HG03378 (cell line): ENCODE data around the gene ST8SIA1.

ENCODE experiments used
- ATAC-seq: cut with Tn5 transposase; IDR thresholded peaks from one replicate; pipeline ENCODE4 v1.9.1; 2021; ENCODE audit warnings: mild to moderate bottlenecking, moderate library complexity; ENCODE audit not compliant: unreplicated experiment

ST8SIA1 gene

DNA sequence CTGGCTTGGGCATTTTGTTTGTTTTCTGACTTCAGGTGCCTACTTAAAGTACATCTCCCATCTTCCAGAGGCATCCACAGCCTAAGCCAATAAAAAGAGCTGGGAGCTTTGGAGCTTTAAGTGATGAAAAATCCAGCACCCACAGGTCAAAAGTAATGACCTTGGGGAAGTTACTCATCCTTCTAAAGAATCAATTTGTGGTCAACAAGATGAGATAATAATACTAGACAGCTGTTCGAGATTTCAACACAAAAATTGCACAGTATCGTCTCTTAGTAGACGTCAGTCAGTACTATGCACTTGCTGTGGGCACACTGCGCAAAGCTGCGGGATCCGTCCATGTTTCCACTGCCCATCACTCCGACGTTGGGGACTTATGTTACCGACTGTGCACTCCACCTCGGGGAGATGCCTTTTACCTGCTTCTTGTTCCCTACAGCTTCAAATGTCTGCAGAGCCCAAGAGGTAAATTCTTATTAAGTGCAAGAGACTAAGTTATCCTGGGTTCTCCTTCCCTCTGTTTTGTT lies 1.3 kb downstream of the ST8SIA1 start:
- no peak for ATAC-seq

GRCh38 chr12:22332202-22332601 lies 2.3 kb downstream of the ST8SIA1 start:
- no peak for ATAC-seq

- no peak for ATAC-seq
Observed at GRCh38 chr12:22329621-22330020, 4.9 kb downstream of the ST8SIA1 start.

DNA sequence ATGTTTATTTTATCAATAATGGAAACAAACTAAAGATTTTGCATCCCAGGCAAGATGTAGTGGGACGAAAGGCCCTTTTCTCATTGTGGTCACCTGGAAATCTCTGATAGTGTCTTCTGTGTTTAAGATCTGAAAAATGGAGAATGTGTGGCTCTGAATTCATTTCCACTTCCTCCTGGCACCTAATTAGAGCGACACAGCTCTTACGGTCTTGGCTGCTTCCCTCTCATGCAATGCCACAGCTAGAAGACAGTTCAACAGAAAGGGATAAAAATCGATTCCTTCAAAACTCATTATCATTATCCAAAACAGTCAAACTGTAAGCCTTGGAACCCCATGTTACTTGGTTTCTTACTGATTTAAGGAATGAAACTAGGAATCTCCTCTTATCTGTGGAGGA lies 9.3 kb downstream of the ST8SIA1 start:
- ATAC-seq: no peak

GRCh38 chr12:22322091-22322490 lies 12.4 kb downstream of the ST8SIA1 start:
- ATAC-seq: no peak

- ATAC-seq: no peak
Observed at GRCh38 chr12:22321638-22322037, 12.9 kb downstream of the ST8SIA1 start.

- no peak for ATAC-seq
Observed at GRCh38 chr12:22321018-22321605, 13.4 kb downstream of the ST8SIA1 start.

GRCh38 chr12:22318108-22318737 lies 16.3 kb downstream of the ST8SIA1 start:
- no peak for ATAC-seq

DNA sequence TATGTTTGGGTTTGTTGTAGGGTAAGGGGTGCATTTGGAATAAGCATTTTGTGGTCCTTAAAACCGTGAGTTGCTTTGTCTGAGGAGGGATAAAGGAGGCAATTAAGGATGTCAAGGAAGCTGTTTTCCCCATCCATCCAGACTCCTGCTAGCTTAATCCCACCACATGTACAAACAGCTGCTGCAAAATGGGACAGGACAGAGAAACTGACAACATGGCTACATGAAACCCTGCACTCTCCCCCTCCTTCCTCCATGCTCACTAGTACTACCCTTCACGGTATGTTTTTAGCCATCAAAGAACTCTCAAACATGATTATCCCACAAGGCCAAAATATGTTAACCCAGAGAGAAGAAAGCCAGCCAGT lies 20.6 kb downstream of the ST8SIA1 start:
- ATAC-seq: no peak

DNA sequence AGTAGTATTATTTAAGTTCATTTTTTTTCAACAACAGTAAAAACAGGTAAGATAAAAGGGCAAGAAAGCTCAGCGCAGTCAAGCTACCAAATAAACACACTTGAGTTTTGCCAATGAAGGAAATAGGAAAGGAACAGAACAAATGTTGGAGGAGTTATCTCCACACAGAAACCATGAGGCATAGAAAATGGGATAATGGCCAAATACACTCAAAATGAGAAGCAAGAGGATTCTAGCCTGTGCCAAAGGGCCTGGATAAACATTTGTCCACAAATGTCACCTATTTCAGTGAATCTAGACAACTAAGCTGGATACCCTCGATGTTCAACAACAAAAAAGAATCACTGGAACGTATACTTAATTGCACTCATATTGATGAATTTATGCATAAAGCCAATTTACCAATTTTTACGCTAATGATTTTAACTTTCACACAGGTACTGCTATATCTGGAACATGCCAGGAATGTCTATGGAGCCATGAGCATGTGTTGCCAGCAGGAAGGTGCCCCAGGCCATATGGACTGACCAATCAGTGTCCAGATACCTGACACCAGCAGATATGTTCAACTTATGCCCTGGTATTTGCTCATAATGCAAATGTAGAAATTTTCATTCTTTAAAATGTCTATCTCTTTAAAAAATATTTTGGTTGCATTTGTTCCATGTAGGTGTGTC lies 21.1 kb downstream of the ST8SIA1 start:
- ATAC-seq: no peak

DNA sequence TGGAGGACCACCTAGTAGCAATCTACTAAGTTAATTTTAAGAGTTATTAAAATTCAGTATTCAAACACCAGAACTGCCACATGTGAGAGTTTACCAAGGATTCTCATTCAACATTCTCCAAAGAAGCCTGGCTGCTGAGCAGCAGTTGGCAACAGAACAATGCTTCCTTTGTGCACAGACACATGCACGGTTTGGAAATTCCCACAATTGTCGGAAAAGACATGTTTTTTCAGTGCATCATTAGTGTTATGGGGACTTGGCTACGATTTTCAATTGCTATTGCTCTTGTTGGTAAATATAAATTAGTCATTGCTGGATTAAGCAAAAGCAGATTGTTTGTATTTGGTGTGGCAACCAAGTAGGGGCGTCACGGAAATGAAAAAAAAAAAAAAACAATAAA lies 22.2 kb downstream of the ST8SIA1 start:
- ATAC-seq: no peak

DNA sequence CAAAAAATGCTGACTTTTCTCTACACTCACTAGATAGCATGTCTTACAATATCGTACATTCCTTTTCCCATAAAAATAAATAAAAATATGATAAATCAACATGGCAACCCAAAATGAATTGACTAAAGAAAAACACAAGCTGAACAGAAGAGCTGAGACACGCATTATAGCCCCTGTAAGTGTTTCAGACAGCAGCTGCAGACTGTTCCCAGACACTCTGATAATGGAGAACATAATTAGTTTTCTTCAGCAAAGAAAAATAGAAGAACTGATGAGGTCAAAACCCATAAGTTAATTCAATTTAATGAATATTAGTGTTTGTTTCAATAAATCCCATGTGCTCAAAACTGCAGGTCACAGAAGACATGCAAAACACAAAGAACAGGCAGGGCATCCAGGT lies 23.8 kb downstream of the ST8SIA1 start:
- ATAC-seq: no peak

DNA sequence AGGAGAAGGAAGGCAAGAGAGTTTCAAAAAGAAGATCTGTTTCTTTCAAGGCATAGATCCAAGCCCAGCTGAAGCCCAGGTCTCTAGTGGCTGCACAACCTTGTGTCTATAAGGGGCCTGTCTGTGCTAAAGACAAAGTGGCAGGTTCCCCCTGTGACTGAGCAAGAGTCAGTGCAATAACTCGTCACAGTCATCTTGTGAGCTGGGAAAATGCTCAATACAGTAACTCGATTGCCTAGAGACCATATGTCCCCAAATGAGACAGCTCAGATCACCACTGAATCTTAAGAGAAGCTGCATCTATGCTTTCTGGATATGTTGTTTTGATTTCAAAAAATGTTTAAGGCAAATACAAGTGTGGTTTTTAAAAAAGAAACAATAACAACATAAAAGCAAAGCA lies 24.2 kb downstream of the ST8SIA1 start:
- ATAC-seq: no peak

GRCh38 chr12:22307811-22308210 lies 26.7 kb downstream of the ST8SIA1 start:
- no peak for ATAC-seq

GRCh38 chr12:22306311-22306710 lies 28.2 kb downstream of the ST8SIA1 start:
- no peak for ATAC-seq

DNA sequence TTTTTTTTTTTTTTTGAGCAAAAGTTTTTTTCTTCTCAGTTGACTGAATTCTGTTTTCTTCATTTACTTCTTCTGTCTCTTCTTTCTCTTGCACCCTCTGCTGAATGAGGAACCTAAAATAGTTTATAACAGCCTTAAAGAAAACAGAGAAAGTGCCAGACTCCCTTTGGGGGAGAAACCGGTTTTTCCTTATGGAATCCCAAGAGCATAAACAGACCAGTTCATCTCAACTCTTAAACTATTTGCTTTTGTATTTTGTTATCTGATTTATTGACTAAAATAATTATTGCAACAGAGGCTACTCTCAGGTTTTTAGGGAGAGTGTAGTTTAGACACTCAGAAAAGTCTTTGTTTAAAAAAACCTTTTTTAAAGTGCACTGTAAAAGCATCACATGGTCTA lies 30.2 kb downstream of the ST8SIA1 start:
- ATAC-seq: no peak

GRCh38 chr12:22299294-22299912 lies 35.1 kb downstream of the ST8SIA1 start:
- no peak for ATAC-seq

GRCh38 chr12:22289250-22289649 lies 45.3 kb downstream of the ST8SIA1 start:
- ATAC-seq: no peak

GRCh38 chr12:22287776-22288621 lies 46.5 kb downstream of the ST8SIA1 start:
- ATAC-seq: no peak

DNA sequence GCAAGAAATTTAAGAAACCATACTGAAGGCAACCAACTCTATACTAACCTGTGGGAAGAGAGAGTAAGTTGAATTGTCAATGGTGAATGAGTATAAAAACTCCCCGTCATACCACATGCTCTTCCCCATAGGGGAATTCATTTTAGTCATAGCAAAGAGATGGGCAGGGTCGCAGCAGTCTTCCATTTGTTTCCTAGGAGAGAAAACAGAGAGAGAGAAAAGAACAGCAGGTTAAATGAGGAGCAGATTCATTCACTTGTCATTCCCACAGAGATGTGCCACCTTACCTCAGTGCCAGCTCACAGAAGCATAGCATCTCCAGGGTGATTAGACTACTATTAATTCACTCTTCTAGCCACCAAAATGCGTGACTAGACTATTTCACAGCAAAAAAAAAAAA lies 47.4 kb downstream of the ST8SIA1 start:
- no peak for ATAC-seq

- ATAC-seq: no peak
Observed at GRCh38 chr12:22286569-22286968, 47.9 kb downstream of the ST8SIA1 start.
